GM12892 (cell line): Measurements from ENCODE around the gene NIPAL4.

Source experiments
- POLR2AphosphoS5 ChIP-seq: IDR thresholded peaks from 2 replicates; pipeline ENCODE4 v1.6.1; 2011; ENCODE audit warnings: low read depth, low read length, control low read depth
- TAF1 ChIP-seq: IDR thresholded peaks from 2 replicates; pipeline ENCODE4 v1.6.1; 2011; ENCODE audit warnings: low read depth, mild to moderate bottlenecking, control low read depth, low read length, borderline replicate concordance

DNA sequence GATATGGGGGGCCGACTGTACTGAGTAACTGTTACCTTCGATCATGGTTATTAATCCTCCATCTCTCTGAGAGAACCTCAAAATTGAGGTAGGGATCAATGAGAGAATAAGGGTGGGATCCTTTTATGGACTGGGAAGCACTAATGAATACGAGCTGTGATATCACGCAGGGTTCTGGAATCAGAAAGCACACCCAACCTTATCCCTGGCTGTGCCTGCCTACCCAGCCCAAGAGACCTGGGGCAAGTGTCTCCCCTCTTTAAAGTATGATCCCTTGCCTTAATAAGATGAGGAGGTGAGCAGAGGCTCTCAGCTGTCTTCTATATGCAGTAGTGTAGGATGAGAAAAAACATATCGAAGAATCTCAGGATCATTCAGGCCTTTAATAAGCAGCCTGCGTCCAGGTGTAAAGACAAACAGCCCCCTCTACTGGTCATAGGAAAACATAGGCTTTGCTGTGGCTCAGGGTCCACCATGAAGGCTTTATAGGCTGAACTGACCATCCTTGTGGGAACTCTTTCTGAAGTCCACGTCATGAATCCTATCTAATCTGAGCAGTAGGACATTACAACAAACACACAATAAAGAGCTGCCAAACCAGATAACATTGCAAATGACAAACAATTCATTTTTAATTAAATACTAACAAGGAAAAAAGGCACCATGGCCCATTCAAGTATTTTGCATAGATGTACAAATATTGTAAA, 16.8 kb downstream of the NIPAL4 start:
- no peak for TF ChIP-seq POLR2AphosphoS5
- no peak for TF ChIP-seq TAF1
